ENCODE measurements around the gene COMMD3. TPM values are rescaled to one million over a fixed set of nuclear protein-coding genes. Genes with fewer than 3 reads are reported as not detected.
A peak's percentile ranks its signal among the peaks of the same experiment; 100 is the strongest.

The COMMD3 gene
- total and polyA plus RNA-seq, 2 of the 8 experiments (the other 6 are each of a cell fraction or from before 2014, with no cell fraction given), result 2.3 to 2.7 TPM

DNA sequence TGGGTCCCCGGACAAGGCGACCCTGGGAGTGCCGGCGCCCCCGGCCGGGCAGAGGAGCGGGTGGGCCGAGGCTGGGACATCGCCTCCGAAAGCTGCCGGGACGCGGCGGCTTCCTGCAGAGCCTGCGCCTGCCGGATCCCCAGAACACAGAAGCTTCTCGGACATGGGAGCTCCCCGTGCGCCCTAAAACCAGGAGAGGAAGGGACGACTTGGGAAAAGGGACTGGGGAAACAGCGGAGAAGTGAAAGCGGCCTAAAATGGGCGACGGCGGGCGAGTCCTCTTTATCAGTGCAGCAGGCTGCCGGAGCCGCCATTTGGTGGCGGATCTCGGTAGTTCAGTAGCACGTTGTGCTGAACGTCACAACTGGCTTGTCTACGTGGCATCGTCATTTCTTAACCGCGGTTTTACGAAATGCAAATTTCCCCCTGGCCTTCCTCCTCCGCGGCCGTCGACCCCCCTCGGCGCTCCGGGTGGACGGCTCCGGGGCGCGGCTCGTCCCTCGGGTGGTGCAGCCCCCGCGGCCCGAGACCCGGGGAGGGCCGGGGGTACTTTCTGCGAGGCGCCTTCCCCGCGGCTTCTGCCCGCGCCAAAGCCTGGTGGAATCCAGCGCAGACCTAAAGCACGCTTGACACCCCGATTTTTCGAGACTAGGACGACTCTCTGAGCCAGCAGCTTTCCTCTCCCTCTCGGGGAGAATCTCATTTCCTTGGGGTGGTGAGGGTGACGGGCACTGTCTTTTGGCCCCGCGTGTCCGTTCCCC is 19.2 kb downstream of the COMMD3 start (continued):
- TF ChIP-seq, protein P1, sequence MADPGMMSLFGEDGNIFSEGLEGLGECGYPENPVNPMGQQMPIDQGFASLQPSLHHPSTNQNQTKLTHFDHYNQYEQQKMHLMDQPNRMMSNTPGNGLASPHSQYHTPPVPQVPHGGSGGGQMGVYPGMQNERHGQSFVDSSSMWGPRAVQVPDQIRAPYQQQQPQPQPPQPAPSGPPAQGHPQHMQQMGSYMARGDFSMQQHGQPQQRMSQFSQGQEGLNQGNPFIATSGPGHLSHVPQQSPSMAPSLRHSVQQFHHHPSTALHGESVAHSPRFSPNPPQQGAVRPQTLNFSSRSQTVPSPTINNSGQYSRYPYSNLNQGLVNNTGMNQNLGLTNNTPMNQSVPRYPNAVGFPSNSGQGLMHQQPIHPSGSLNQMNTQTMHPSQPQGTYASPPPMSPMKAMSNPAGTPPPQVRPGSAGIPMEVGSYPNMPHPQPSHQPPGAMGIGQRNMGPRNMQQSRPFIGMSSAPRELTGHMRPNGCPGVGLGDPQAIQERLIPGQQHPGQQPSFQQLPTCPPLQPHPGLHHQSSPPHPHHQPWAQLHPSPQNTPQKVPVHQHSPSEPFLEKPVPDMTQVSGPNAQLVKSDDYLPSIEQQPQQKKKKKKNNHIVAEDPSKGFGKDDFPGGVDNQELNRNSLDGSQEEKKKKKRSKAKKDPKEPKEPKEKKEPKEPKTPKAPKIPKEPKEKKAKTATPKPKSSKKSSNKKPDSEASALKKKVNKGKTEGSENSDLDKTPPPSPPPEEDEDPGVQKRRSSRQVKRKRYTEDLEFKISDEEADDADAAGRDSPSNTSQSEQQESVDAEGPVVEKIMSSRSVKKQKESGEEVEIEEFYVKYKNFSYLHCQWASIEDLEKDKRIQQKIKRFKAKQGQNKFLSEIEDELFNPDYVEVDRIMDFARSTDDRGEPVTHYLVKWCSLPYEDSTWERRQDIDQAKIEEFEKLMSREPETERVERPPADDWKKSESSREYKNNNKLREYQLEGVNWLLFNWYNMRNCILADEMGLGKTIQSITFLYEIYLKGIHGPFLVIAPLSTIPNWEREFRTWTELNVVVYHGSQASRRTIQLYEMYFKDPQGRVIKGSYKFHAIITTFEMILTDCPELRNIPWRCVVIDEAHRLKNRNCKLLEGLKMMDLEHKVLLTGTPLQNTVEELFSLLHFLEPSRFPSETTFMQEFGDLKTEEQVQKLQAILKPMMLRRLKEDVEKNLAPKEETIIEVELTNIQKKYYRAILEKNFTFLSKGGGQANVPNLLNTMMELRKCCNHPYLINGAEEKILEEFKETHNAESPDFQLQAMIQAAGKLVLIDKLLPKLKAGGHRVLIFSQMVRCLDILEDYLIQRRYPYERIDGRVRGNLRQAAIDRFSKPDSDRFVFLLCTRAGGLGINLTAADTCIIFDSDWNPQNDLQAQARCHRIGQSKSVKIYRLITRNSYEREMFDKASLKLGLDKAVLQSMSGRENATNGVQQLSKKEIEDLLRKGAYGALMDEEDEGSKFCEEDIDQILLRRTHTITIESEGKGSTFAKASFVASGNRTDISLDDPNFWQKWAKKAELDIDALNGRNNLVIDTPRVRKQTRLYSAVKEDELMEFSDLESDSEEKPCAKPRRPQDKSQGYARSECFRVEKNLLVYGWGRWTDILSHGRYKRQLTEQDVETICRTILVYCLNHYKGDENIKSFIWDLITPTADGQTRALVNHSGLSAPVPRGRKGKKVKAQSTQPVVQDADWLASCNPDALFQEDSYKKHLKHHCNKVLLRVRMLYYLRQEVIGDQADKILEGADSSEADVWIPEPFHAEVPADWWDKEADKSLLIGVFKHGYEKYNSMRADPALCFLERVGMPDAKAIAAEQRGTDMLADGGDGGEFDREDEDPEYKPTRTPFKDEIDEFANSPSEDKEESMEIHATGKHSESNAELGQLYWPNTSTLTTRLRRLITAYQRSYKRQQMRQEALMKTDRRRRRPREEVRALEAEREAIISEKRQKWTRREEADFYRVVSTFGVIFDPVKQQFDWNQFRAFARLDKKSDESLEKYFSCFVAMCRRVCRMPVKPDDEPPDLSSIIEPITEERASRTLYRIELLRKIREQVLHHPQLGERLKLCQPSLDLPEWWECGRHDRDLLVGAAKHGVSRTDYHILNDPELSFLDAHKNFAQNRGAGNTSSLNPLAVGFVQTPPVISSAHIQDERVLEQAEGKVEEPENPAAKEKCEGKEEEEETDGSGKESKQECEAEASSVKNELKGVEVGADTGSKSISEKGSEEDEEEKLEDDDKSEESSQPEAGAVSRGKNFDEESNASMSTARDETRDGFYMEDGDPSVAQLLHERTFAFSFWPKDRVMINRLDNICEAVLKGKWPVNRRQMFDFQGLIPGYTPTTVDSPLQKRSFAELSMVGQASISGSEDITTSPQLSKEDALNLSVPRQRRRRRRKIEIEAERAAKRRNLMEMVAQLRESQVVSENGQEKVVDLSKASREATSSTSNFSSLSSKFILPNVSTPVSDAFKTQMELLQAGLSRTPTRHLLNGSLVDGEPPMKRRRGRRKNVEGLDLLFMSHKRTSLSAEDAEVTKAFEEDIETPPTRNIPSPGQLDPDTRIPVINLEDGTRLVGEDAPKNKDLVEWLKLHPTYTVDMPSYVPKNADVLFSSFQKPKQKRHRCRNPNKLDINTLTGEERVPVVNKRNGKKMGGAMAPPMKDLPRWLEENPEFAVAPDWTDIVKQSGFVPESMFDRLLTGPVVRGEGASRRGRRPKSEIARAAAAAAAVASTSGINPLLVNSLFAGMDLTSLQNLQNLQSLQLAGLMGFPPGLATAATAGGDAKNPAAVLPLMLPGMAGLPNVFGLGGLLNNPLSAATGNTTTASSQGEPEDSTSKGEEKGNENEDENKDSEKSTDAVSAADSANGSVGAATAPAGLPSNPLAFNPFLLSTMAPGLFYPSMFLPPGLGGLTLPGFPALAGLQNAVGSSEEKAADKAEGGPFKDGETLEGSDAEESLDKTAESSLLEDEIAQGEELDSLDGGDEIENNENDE (IDR thresholded peaks at IDR 0.05; ENCODE audit: insufficient replicate concordance, low read length), result no peak
- TF ChIP-seq PHF8 (conservative IDR thresholded peaks at IDR 0.05; ENCODE audit: low read depth, low read length), result 0 out of 2 replicates have a peak, but pooled peaks have one; percentile 14
- no peak for TF ChIP-seq CBX8 (IDR thresholded peaks at IDR 0.05; ENCODE audit: borderline replicate concordance, low read depth, low read length)
- TF ChIP-seq CREB1 (IDR thresholded peaks at IDR 0.05), result peak; percentile 89
- TF ChIP-seq CTBP2 (IDR thresholded peaks at IDR 0.05; ENCODE audit: borderline replicate concordance, insufficient read depth, insufficient read length, low read length), result peak; percentile 36
- peak; percentile 85 for TF ChIP-seq SUZ12 (IDR thresholded peaks at IDR 0.05; ENCODE audit: low read length)
- peak; percentile 82 for TF ChIP-seq EZH2 (IDR thresholded peaks at IDR 0.05; ENCODE audit: low read depth, low read length, severe bottlenecking)
- TF ChIP-seq SIN3A (conservative IDR thresholded peaks at IDR 0.05 in 1 of 2, IDR thresholded peaks at IDR 0.05 in 1 of 2; ENCODE audit: low read depth in 1 of 2, low read length in 2 of 2), result no peak
- TF ChIP-seq SP1 (IDR thresholded peaks at IDR 0.05; ENCODE audit: low read depth, low read length), result no peak
- no peak for TF ChIP-seq TBP (IDR thresholded peaks at IDR 0.05; ENCODE audit: low read depth, low read length)

Measured in H1 (cell line).